WTC11 (cell line): ENCODE results near the gene ADAM11. TPM values are rescaled to one million over a fixed set of nuclear protein-coding genes. Genes with fewer than 3 reads are reported as not detected.

Experiments
- ARID4B ChIP-seq: sonication (generic); formaldehyde crosslinking; IDR thresholded peaks from 2 replicates; pipeline ENCODE4 v1.8.0; 2023; ENCODE audit warnings: missing genetic modification reagents, mild to moderate bottlenecking, borderline replicate concordance
- ATF6 ChIP-seq: sonication (generic); formaldehyde crosslinking; IDR thresholded peaks from 2 replicates; pipeline ENCODE4 v1.8.1; 2023; ENCODE audit warnings: mild to moderate bottlenecking, missing genetic modification reagents
- CTCF ChIP-seq: fragments of 200-600 bp; IDR thresholded peaks from 2 replicates; pipeline ENCODE4 v1.8.0; 2022; ENCODE audit warnings: antibody characterized with exemption
- E2F4 ChIP-seq: sonication (generic); formaldehyde crosslinking; IDR thresholded peaks from 2 replicates; pipeline ENCODE4 v1.8.1; 2022; ENCODE audit warnings: low read depth, mild to moderate bottlenecking, moderate library complexity, missing genetic modification reagents, borderline replicate concordance
- ETV6 ChIP-seq: sonication (generic); formaldehyde crosslinking; IDR thresholded peaks from 2 replicates; pipeline ENCODE4 v1.8.1; 2022; ENCODE audit warnings: mild to moderate bottlenecking, missing genetic modification reagents
- FOXP1 ChIP-seq: sonication (generic); formaldehyde crosslinking; IDR thresholded peaks from 2 replicates; pipeline ENCODE4 v1.8.0; 2022; ENCODE audit warnings: missing genetic modification reagents, mild to moderate bottlenecking, moderate library complexity, borderline replicate concordance
- MXD4 ChIP-seq: fragments of 250-450 bp; sonication (Bioruptor Pico); IDR thresholded peaks from 2 replicates; pipeline ENCODE4 v1.8.0; 2021; ENCODE audit warnings: mild to moderate bottlenecking, moderate library complexity, borderline replicate concordance
- MYBL2 ChIP-seq: sonication (generic); formaldehyde crosslinking; IDR thresholded peaks from 2 replicates; pipeline ENCODE4 v1.8.1; 2023; ENCODE audit warnings: mild to moderate bottlenecking, moderate library complexity, missing genetic modification reagents
- NR2C2 ChIP-seq: sonication (generic); formaldehyde crosslinking; IDR thresholded peaks from 2 replicates; pipeline ENCODE4 v1.8.0; 2022; ENCODE audit warnings: mild to moderate bottlenecking, missing genetic modification reagents
- RELA ChIP-seq: sonication (generic); formaldehyde crosslinking; IDR thresholded peaks from 2 replicates; pipeline ENCODE4 v1.8.1; 2022; ENCODE audit warnings: missing genetic modification reagents, mild to moderate bottlenecking, borderline replicate concordance
- SOX15 ChIP-seq: fragments of 250-450 bp; sonication (Bioruptor Pico); IDR thresholded peaks from 2 replicates; pipeline ENCODE4 v1.9.0; 2021; ENCODE audit warnings: mild to moderate bottlenecking
- SP1 ChIP-seq: sonication (generic); formaldehyde crosslinking; conservative IDR thresholded peaks from 2 replicates; pipeline ENCODE4 v1.8.1; 2022; ENCODE audit warnings: missing genetic modification reagents
- TEAD1 ChIP-seq: sonication (generic); formaldehyde crosslinking; IDR thresholded peaks from 2 replicates; pipeline ENCODE4 v1.8.0; 2022; ENCODE audit warnings: mild to moderate bottlenecking, missing genetic modification reagents
- USF2 ChIP-seq: sonication (generic); formaldehyde crosslinking; IDR thresholded peaks from 2 replicates; pipeline ENCODE4 v1.8.1; 2023; ENCODE audit warnings: mild to moderate bottlenecking, missing genetic modification reagents, moderate library complexity
- ZNF121 ChIP-seq: sonication (generic); formaldehyde crosslinking; IDR thresholded peaks from 2 replicates; pipeline ENCODE4 v1.8.0; 2023; ENCODE audit warnings: missing genetic modification reagents
- ZNF416 ChIP-seq: fragments of 250-450 bp; sonication (Bioruptor Pico); IDR thresholded peaks from 2 replicates; pipeline ENCODE4 v1.9.0; 2021; ENCODE audit warnings: mild to moderate bottlenecking, inconsistent platforms
- ZNF512 ChIP-seq: sonication (generic); formaldehyde crosslinking; IDR thresholded peaks from 2 replicates; pipeline ENCODE4 v1.8.1; 2022; ENCODE audit warnings: missing genetic modification reagents, borderline replicate concordance
- ZNF532 ChIP-seq: fragments of 250-450 bp; sonication (Bioruptor Pico); IDR thresholded peaks from 2 replicates; pipeline ENCODE4 v1.9.0; 2021; ENCODE audit warnings: mild to moderate bottlenecking, borderline replicate concordance
- ZNF671 ChIP-seq: fragments of 250-450 bp; sonication (Bioruptor Pico); IDR thresholded peaks from 2 replicates; pipeline ENCODE4 v1.8.0; 2021; ENCODE audit warnings: mild to moderate bottlenecking
- total RNA-seq: library from RNA; stranded (reverse); gene quantifications from 3 replicates; pipeline ENCODE4 v1.2.3, GENCODE V29; 2021

The ADAM11 gene
- total RNA-seq, 1 experiment from 2014 or later: 3.0 TPM

GRCh38 chr17:44775136-44775837 is 16.5 kb downstream of the ADAM11 start (continued):
- TF ChIP-seq ZNF512 (CRISPR knock-in tag) (no peak), ARID4B (no peak; the same call in 1 of the 2 replicates), ZNF532 (CRISPR knock-in tag) (no peak), SP1 (peak; percentile 88), USF2 (no peak), MXD4 (CRISPR knock-in tag) (no peak), FOXP1 (CRISPR knock-in tag) (peak; percentile 70; the same call in 1 of the 2 replicates), SOX15 (CRISPR knock-in tag) (no peak), ATF6 (no peak), TEAD1 (CRISPR knock-in tag) (peak; percentile 88), RELA (CRISPR knock-in tag) (no peak), MYBL2 (peak; percentile 59; the same call in 1 of the 2 replicates), ZNF671 (CRISPR knock-in tag) (no peak), ETV6 (CRISPR knock-in tag) (0 out of 2 replicates have a peak, but pooled peaks have one; percentile 13), ZNF121 (CRISPR knock-in tag) (no peak), ZNF416 (CRISPR knock-in tag) (no peak), CTCF (no peak), NR2C2 (CRISPR knock-in tag) (no peak), E2F4 (no peak)
